ENCODE results near the gene FIG4.

DNA sequence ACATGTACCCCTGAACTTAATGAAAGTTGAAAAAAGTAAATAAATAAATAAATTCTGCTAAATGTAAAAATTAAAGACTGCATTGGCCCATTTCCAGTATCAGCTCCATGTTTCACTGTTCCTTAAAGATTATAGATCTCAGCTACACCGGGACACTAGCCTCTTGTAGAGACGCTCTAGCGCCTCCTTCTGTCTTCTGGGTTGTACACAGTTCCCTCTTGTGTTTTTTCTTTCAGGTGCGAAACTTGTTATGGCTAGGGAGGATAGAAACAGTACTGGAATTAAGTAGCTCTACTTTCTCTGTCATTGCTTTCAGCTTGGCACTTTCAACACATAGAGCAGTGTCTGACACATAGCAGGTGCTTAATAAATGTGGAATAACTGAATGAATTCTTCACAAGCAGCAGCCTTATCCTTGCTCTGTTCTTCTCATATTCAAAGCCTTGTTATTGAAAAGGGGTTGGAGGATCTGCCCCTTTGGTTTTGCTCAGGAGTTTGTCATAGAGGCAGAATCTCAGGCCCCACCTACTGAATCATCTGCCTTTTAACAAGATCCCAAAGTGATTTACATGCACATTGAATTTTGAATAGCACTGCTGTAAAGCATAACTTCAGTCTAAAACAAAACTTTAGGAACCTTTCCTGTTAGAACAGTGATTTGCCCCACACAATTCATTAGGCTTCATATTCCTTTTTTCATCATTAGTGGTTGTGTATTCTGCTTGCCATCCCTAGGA is 92.3 kb downstream of the FIG4 start:
- TF ChIP-seq CTCF (IDR thresholded peaks at IDR 0.05) (no peak), POLR2A (IDR thresholded peaks at IDR 0.05) (no peak), POLR2AphosphoS5 (IDR thresholded peaks at IDR 0.05; ENCODE audit: insufficient read depth in 1 of 2, low read depth in 1 of 2) (no peak)

Measured in vagina (tissue), 2 donors.